Measurements from ENCODE around the gene ADGRV1.
"Not testable (repeated sequence)": the region's sequence is repeated elsewhere in the genome, so short reads cannot be mapped to it uniquely, and the experiment has no call there.

Gene ADGRV1

GRCh38 chr5:90640484-90641059, 82.0 kb downstream of the ADGRV1 start:
- no peak for TF ChIP-seq TAF1 (IDR thresholded peaks at IDR 0.05; ENCODE audit: borderline replicate concordance, low read depth, low read length)
- no peak for TF ChIP-seq POLR2A (IDR thresholded peaks at IDR 0.05; ENCODE audit: low read depth, low read length)
- TF ChIP-seq POLR2AphosphoS5 (IDR thresholded peaks at IDR 0.05; ENCODE audit: low read depth, low read length) = no peak
- DNase-seq (ENCODE audit: insufficient read length) (no peak), FAIRE-seq (peak; percentile 53)

- TF ChIP-seq POLR2AphosphoS5 (IDR thresholded peaks at IDR 0.05; ENCODE audit: low read depth, low read length) (no peak), TAF1 (IDR thresholded peaks at IDR 0.05; ENCODE audit: borderline replicate concordance, low read depth, low read length) (no peak), POLR2A (IDR thresholded peaks at IDR 0.05; ENCODE audit: low read depth, low read length) (no peak)
- DNase-seq (ENCODE audit: insufficient read length) (no peak), FAIRE-seq (no peak)
Observed at GRCh38 chr5:90641528-90641927, 82.9 kb downstream of the ADGRV1 start.

- DNase-seq (ENCODE audit: insufficient read length) (no peak), FAIRE-seq (peak; percentile 44)
- no peak for TF ChIP-seq TAF1 (IDR thresholded peaks at IDR 0.05; ENCODE audit: borderline replicate concordance, low read depth, low read length)
Observed at GRCh38 chr5:90642706-90643229, 84.2 kb downstream of the ADGRV1 start.

GRCh38 chr5:90644132-90644531, 85.5 kb downstream of the ADGRV1 start:
- FAIRE-seq = no peak
- no peak for DNase-seq (ENCODE audit: insufficient read length)
- TF ChIP-seq TAF1 (IDR thresholded peaks at IDR 0.05; ENCODE audit: borderline replicate concordance, low read depth, low read length) (no peak), POLR2AphosphoS5 (IDR thresholded peaks at IDR 0.05; ENCODE audit: low read depth, low read length) (no peak)

GRCh38 chr5:90645024-90645610, 86.5 kb downstream of the ADGRV1 start:
- no peak for DNase-seq (ENCODE audit: insufficient read length)
- FAIRE-seq = no peak

GRCh38 chr5:90650767-90651166, 92.2 kb downstream of the ADGRV1 start:
- TF ChIP-seq POLR2AphosphoS5 (IDR thresholded peaks at IDR 0.05; ENCODE audit: low read depth, low read length) (no peak), POLR2A (IDR thresholded peaks at IDR 0.05; ENCODE audit: low read depth, low read length) (no peak), TAF1 (IDR thresholded peaks at IDR 0.05; ENCODE audit: borderline replicate concordance, low read depth, low read length) (no peak)
- no peak for DNase-seq (ENCODE audit: insufficient read length)
- FAIRE-seq = no peak

More at GRCh38 chr5:90645024-90645610, 86.5 kb downstream of the ADGRV1 start:
- TF ChIP-seq POLR2A (IDR thresholded peaks at IDR 0.05; ENCODE audit: low read depth, low read length) = no peak
- no peak for TF ChIP-seq POLR2AphosphoS5 (IDR thresholded peaks at IDR 0.05; ENCODE audit: low read depth, low read length)
- TF ChIP-seq TAF1 (IDR thresholded peaks at IDR 0.05; ENCODE audit: borderline replicate concordance, low read depth, low read length) = no peak

GRCh38 chr5:90654215-90654614, 95.6 kb downstream of the ADGRV1 start:
- TF ChIP-seq TAF1 (IDR thresholded peaks at IDR 0.05; ENCODE audit: borderline replicate concordance, low read depth, low read length) (no peak), POLR2AphosphoS5 (IDR thresholded peaks at IDR 0.05; ENCODE audit: low read depth, low read length) (no peak), POLR2A (IDR thresholded peaks at IDR 0.05; ENCODE audit: low read depth, low read length) (no peak)
- DNase-seq (ENCODE audit: insufficient read length) (no peak), FAIRE-seq (no peak)

- TF ChIP-seq TAF1 (IDR thresholded peaks at IDR 0.05; ENCODE audit: borderline replicate concordance, low read depth, low read length) (no peak), POLR2A (IDR thresholded peaks at IDR 0.05; ENCODE audit: low read depth, low read length) (no peak), POLR2AphosphoS5 (IDR thresholded peaks at IDR 0.05; ENCODE audit: low read depth, low read length) (no peak)
- DNase-seq (ENCODE audit: insufficient read length) (no peak), FAIRE-seq (no peak)
Observed at GRCh38 chr5:90655423-90655822, 96.8 kb downstream of the ADGRV1 start.

GRCh38 chr5:90657030-90657429, 98.4 kb downstream of the ADGRV1 start:
- DNase-seq (ENCODE audit: insufficient read length) = no peak
- no peak for FAIRE-seq
- no peak for TF ChIP-seq TAF1 (IDR thresholded peaks at IDR 0.05; ENCODE audit: borderline replicate concordance, low read depth, low read length)
- no peak for TF ChIP-seq POLR2A (IDR thresholded peaks at IDR 0.05; ENCODE audit: low read depth, low read length)
- TF ChIP-seq POLR2AphosphoS5 (IDR thresholded peaks at IDR 0.05; ENCODE audit: low read depth, low read length) = no peak

- TF ChIP-seq POLR2A (IDR thresholded peaks at IDR 0.05; ENCODE audit: low read depth, low read length) = no peak
- TF ChIP-seq TAF1 (IDR thresholded peaks at IDR 0.05; ENCODE audit: borderline replicate concordance, low read depth, low read length) = no peak
- no peak for TF ChIP-seq POLR2AphosphoS5 (IDR thresholded peaks at IDR 0.05; ENCODE audit: low read depth, low read length)
- FAIRE-seq (no peak), DNase-seq (ENCODE audit: insufficient read length) (no peak)
Observed at GRCh38 chr5:90657788-90658187, 99.2 kb downstream of the ADGRV1 start.

- FAIRE-seq (no peak), DNase-seq (ENCODE audit: insufficient read length) (no peak)
- TF ChIP-seq POLR2A (IDR thresholded peaks at IDR 0.05; ENCODE audit: low read depth, low read length) = no peak
- TF ChIP-seq TAF1 (IDR thresholded peaks at IDR 0.05; ENCODE audit: borderline replicate concordance, low read depth, low read length) = no peak
- TF ChIP-seq POLR2AphosphoS5 (IDR thresholded peaks at IDR 0.05; ENCODE audit: low read depth, low read length) = no peak
Observed at GRCh38 chr5:90658620-90659019, 100.0 kb downstream of the ADGRV1 start.

- FAIRE-seq; DNase-seq (ENCODE audit: insufficient read length): not testable (repeated sequence)
Observed at GRCh38 chr5:90668079-90668565, 109.5 kb downstream of the ADGRV1 start.
